HFF-Myc (cell line): ENCODE results near the gene ZNF106.

Source experiments
- DNase-seq: peaks from one replicate; pipeline ENCODE4 v3.0.0-alpha.2; 2011; ENCODE audit warnings: low read depth; ENCODE audit errors: extremely low read depth
- H3K4me3 ChIP-seq: replicated peaks from 2 replicates; pipeline ENCODE4 v1.5.1; 2011; ENCODE audit warnings: low read depth, mild to moderate bottlenecking, control low read depth, low read length
- CTCF ChIP-seq: IDR thresholded peaks from 2 replicates; pipeline ENCODE4 v1.5.1; 2012; ENCODE audit warnings: mild to moderate bottlenecking, low read depth, low read length, control low read depth; ENCODE audit errors: missing control alignments

The ZNF106 gene

GRCh38 chr15:42508263-42508690, 17.3 kb upstream of the ZNF106 start:
- TF ChIP-seq CTCF: no peak
- no peak overlapping the region for H3K4me3 ChIP-seq
- DNase-seq: no peak

- no peak for TF ChIP-seq CTCF
- no peak overlapping the region for H3K4me3 ChIP-seq
- no peak for DNase-seq
Measured at GRCh38 chr15:42507514-42507913, 16.6 kb upstream of the ZNF106 start.

GRCh38 chr15:42504631-42505030, 13.7 kb upstream of the ZNF106 start:
- no peak for DNase-seq
- no peak overlapping the region for H3K4me3 ChIP-seq
- TF ChIP-seq CTCF: no peak

GRCh38 chr15:42503825-42504224, 12.9 kb upstream of the ZNF106 start:
- DNase-seq: no peak
- TF ChIP-seq CTCF: no peak
- H3K4me3 ChIP-seq: no peak overlapping the region

- H3K4me3 ChIP-seq: no peak overlapping the region
- TF ChIP-seq CTCF: no peak
Measured at GRCh38 chr15:42502477-42502876, 11.5 kb upstream of the ZNF106 start.

GRCh38 chr15:42499858-42500609, 9.1 kb upstream of the ZNF106 start:
- no peak for TF ChIP-seq CTCF
- no peak overlapping the region for H3K4me3 ChIP-seq
- DNase-seq: no peak

More at GRCh38 chr15:42502477-42502876, 11.5 kb upstream of the ZNF106 start:
- no peak for DNase-seq
